ENCODE measurements around the gene PIBF1. TPM values are rescaled to one million over a fixed set of nuclear protein-coding genes. Genes with fewer than 3 reads are reported as not detected.
"Not testable (repeated sequence)": the region's sequence is repeated elsewhere in the genome, so short reads cannot be mapped to it uniquely, and the experiment has no call there.

The PIBF1 gene
- total and polyA plus RNA-seq, 2 donors (not counting 1 experiment from before 2014, with no cell fraction given): 9.6 to 25.1 TPM

DNA sequence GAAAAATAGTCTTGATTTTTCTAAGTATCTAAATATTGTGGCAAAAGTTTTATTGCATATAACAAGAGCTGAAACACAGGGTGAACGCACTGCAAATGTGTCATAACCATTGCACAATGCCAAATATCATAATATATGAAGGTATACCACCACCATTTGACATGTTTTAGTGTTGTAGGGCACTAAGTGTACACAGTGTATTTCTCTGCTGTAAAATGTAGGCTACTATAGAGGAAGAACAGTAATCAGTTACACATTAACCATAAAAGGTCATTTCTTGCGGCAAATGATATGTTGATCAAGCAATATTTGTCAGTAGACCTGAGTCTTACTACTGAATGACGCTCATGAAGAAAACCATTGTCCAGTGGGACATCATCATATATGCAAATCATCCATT lies 258.6 kb downstream of the PIBF1 start:
- Histone ChIP-seq H3K9ac (ENCODE audit: insufficient read depth, low read length) (no peak overlapping the region), H3K27ac (ENCODE audit: insufficient read depth, low read length) (no peak overlapping the region), H3K79me2 (ENCODE audit: control insufficient read depth, insufficient read depth, low read length) (no peaks in the 10 kb centered on the region), H3K4me3 (replicated peaks in 1 of 4; ENCODE audit: control extremely low read depth in 1 of 4, insufficient read depth in 1 of 4, low read depth in 3 of 4, low read length in 4 of 4) (no peak overlapping the region), H4K20me1 (ENCODE audit: control insufficient read depth, extremely low read depth, insufficient read depth, low read length) (no peaks in the 10 kb centered on the region), H2AFZ (ENCODE audit: low read length) (no peak overlapping the region), H3K4me1 (ENCODE audit: control insufficient read depth, extremely low read depth, insufficient read depth, low read length) (no peaks in the 10 kb centered on the region), H3K9me3 (ENCODE audit: control insufficient read depth, insufficient read depth, low read depth, low read length) (no peaks in the 10 kb centered on the region), H3K4me2 (ENCODE audit: extremely low read depth, insufficient read depth, low read length) (no peak overlapping the region), H3K36me3 (ENCODE audit: control insufficient read depth, insufficient read depth, low read length) (no peaks in the 10 kb centered on the region), H3K27me3 (ENCODE audit: control insufficient read depth, insufficient read depth, low read length) (no peaks in the 10 kb centered on the region)
- no peak for DNase-seq (ENCODE audit: low read depth in 2 of 2)
- TF ChIP-seq, protein P1, sequence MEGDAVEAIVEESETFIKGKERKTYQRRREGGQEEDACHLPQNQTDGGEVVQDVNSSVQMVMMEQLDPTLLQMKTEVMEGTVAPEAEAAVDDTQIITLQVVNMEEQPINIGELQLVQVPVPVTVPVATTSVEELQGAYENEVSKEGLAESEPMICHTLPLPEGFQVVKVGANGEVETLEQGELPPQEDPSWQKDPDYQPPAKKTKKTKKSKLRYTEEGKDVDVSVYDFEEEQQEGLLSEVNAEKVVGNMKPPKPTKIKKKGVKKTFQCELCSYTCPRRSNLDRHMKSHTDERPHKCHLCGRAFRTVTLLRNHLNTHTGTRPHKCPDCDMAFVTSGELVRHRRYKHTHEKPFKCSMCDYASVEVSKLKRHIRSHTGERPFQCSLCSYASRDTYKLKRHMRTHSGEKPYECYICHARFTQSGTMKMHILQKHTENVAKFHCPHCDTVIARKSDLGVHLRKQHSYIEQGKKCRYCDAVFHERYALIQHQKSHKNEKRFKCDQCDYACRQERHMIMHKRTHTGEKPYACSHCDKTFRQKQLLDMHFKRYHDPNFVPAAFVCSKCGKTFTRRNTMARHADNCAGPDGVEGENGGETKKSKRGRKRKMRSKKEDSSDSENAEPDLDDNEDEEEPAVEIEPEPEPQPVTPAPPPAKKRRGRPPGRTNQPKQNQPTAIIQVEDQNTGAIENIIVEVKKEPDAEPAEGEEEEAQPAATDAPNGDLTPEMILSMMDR (conservative IDR thresholded peaks at IDR 0.05 in 1 of 2, IDR thresholded peaks at IDR 0.05 in 1 of 2; ENCODE audit: low read depth in 1 of 2, low read length in 2 of 2): no peak
- no peak for TF ChIP-seq EZH2 (IDR thresholded peaks at IDR 0.05; ENCODE audit: low read length, missing control alignments)

DNA sequence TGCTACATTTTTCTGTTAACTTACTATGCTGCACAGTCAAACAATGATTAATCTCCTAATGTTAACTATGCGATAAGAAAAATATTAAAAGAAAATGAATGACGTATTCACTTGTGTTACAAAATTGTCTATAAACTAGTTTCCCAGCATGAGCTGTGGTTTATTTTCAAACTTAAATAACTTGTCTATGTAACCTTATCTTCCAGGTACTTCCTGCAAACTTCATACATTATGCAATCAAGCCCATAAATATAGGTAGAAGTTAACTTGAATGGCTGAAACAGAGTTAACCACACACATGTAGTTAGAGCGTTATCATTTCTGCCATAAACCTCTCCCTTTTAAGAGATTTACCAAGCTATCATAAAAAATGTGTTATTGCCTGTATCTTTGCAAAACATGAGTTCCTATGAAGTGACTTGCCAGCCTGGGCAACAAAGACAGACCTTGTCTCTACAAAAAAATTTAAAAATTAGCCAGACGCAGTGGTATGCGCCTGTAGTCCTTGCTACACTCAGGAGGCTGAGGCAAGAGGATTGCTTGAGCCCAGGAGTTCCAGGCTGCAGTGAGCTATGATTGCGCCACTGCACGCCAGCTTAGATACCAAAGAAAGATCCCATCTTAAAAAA lies 259.1 kb downstream of the PIBF1 start:
- H3K4me2 ChIP-seq (ENCODE audit: extremely low read depth, insufficient read depth, low read length): no peak overlapping the region
- no peak overlapping the region for H2AFZ ChIP-seq (ENCODE audit: low read length)
- H3K79me2 ChIP-seq (ENCODE audit: control insufficient read depth, insufficient read depth, low read length): no peaks in the 10 kb centered on the region
- no peaks in the 10 kb centered on the region for H3K36me3 ChIP-seq (ENCODE audit: control insufficient read depth, insufficient read depth, low read length)
- H3K9ac ChIP-seq (ENCODE audit: insufficient read depth, low read length): no peak overlapping the region
- no peaks in the 10 kb centered on the region for H3K27me3 ChIP-seq (ENCODE audit: control insufficient read depth, insufficient read depth, low read length)
- H3K4me3 ChIP-seq (replicated peaks in 1 of 4; ENCODE audit: control extremely low read depth in 1 of 4, insufficient read depth in 1 of 4, low read depth in 3 of 4, low read length in 4 of 4): no peak overlapping the region
- no peaks in the 10 kb centered on the region for H4K20me1 ChIP-seq (ENCODE audit: control insufficient read depth, extremely low read depth, insufficient read depth, low read length)
- DNase-seq (ENCODE audit: low read depth in 2 of 2): no peak
- TF ChIP-seq EZH2 (IDR thresholded peaks at IDR 0.05; ENCODE audit: low read length, missing control alignments): no peak
- TF ChIP-seq, protein P1 (conservative IDR thresholded peaks at IDR 0.05 in 1 of 2, IDR thresholded peaks at IDR 0.05 in 1 of 2; ENCODE audit: low read depth in 1 of 2, low read length in 2 of 2): no peak
- no peaks in the 10 kb centered on the region for H3K4me1 ChIP-seq (ENCODE audit: control insufficient read depth, extremely low read depth, insufficient read depth, low read length)
- H3K9me3 ChIP-seq (ENCODE audit: control insufficient read depth, insufficient read depth, low read depth, low read length): no peaks in the 10 kb centered on the region
- H3K27ac ChIP-seq (ENCODE audit: insufficient read depth, low read length): no peak overlapping the region

DNA sequence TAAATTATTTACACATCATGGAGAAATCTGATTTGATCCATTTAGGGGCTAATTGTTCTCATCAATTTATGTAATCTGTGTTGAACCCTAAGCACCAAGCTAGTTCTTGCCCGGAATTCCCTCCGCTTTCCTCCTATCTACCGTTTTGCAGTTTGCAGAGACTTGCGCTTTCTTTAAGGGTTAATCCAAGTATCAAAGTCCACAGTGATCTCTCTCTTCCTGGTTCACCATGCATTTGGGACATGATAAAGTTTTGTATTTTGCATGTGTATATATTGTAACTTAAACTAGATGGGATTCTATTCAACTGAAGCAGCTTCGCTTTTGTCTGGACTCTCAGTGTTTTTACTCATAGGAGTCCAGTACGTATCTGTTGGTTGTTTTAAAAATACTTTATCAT lies 263.1 kb downstream of the PIBF1 start:
- no peak overlapping the region for H3K4me3 ChIP-seq (replicated peaks in 1 of 4; ENCODE audit: control extremely low read depth in 1 of 4, insufficient read depth in 1 of 4, low read depth in 3 of 4, low read length in 4 of 4)
- no peak overlapping the region for H2AFZ ChIP-seq (ENCODE audit: low read length)
- DNase-seq (ENCODE audit: low read depth in 2 of 2): no peak
- no peak for TF ChIP-seq EZH2 (IDR thresholded peaks at IDR 0.05; ENCODE audit: low read length, missing control alignments)
- TF ChIP-seq, protein P1 (conservative IDR thresholded peaks at IDR 0.05 in 1 of 2, IDR thresholded peaks at IDR 0.05 in 1 of 2; ENCODE audit: low read depth in 1 of 2, low read length in 2 of 2): no peak
- H3K27me3 ChIP-seq (ENCODE audit: control insufficient read depth, insufficient read depth, low read length): no peaks in the 10 kb centered on the region
- no peaks in the 10 kb centered on the region for H3K36me3 ChIP-seq (ENCODE audit: control insufficient read depth, insufficient read depth, low read length)
- no peak overlapping the region for H3K27ac ChIP-seq (ENCODE audit: insufficient read depth, low read length)
- H3K4me2 ChIP-seq (ENCODE audit: extremely low read depth, insufficient read depth, low read length): no peak overlapping the region
- H3K9ac ChIP-seq (ENCODE audit: insufficient read depth, low read length): no peak overlapping the region
- no peaks in the 10 kb centered on the region for H4K20me1 ChIP-seq (ENCODE audit: control insufficient read depth, extremely low read depth, insufficient read depth, low read length)
- H3K9me3 ChIP-seq (ENCODE audit: control insufficient read depth, insufficient read depth, low read depth, low read length): no peaks in the 10 kb centered on the region
- H3K4me1 ChIP-seq (ENCODE audit: control insufficient read depth, extremely low read depth, insufficient read depth, low read length): no peaks in the 10 kb centered on the region
- H3K79me2 ChIP-seq (ENCODE audit: control insufficient read depth, insufficient read depth, low read length): no peaks in the 10 kb centered on the region

DNA sequence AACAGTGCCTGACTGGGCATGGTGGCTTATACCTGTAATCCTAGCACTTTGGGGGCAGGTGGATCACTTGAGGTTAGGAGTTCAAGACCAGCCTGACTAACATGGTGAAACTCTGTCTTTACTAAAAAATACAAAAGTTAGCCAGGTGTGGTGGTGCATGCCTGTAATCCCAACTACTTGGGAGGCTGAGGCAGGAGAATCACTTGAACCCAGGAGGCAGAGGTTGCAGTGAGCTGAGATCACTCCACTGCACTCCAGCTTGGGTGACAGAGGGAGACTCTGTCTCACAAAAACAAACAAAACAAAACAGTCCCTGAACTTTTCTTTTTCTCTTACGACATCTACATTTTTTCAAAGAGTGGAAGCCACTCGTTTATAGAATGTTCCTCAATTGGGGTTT lies 266.7 kb downstream of the PIBF1 start:
- H3K4me2 ChIP-seq (ENCODE audit: extremely low read depth, insufficient read depth, low read length); H3K27me3 ChIP-seq (ENCODE audit: control insufficient read depth, insufficient read depth, low read length); H3K9me3 ChIP-seq (ENCODE audit: control insufficient read depth, insufficient read depth, low read depth, low read length); H3K9ac ChIP-seq (ENCODE audit: insufficient read depth, low read length); H2AFZ ChIP-seq (ENCODE audit: low read length); H3K4me1 ChIP-seq (ENCODE audit: control insufficient read depth, extremely low read depth, insufficient read depth, low read length); DNase-seq (ENCODE audit: low read depth in 2 of 2); H4K20me1 ChIP-seq (ENCODE audit: control insufficient read depth, extremely low read depth, insufficient read depth, low read length); H3K36me3 ChIP-seq (ENCODE audit: control insufficient read depth, insufficient read depth, low read length); H3K4me3 ChIP-seq (replicated peaks in 1 of 4; ENCODE audit: control extremely low read depth in 1 of 4, insufficient read depth in 1 of 4, low read depth in 3 of 4, low read length in 4 of 4); H3K79me2 ChIP-seq (ENCODE audit: control insufficient read depth, insufficient read depth, low read length); H3K27ac ChIP-seq (ENCODE audit: insufficient read depth, low read length): not testable (repeated sequence)

Data from fibroblast of lung (primary cell).